Activated T-cell treated with anti-CD3 and anti-CD28 coated beads, Interleukin-2, amount 50 U/mL, for 4 hours (primary cell): ENCODE measurements around the gene VCPKMT. TPM values are rescaled to one million over a fixed set of nuclear protein-coding genes. Genes with fewer than 3 reads are reported as not detected.
"Not testable (repeated sequence)": the region's sequence is repeated elsewhere in the genome, so short reads cannot be mapped to it uniquely, and the experiment has no call there.

Experiments used
- ATAC-seq, 2 donors: fragments of 200-7000 bp; cut with Tn5 transposase; one replicate each; pipeline ENCODE4 v1.10.0; 2021
- DNase-seq: peaks from one replicate; pipeline ENCODE4 v3.0.0-alpha.2; 2020
- H3K27me3 Mint-ChIP-seq: one replicate; pipeline ENCODE4 v1.8.0; 2021; ENCODE audit warnings: low read depth, mixed read lengths
- H3K36me3 Mint-ChIP-seq: one replicate; pipeline ENCODE4 v1.8.0; 2022; ENCODE audit warnings: mixed read lengths; ENCODE audit not compliant: insufficient read depth
- H3K4me1 Mint-ChIP-seq: one replicate; pipeline ENCODE4 v1.8.0; 2021; ENCODE audit warnings: low read depth, mixed read lengths
- H3K4me3 Mint-ChIP-seq: one replicate; pipeline ENCODE4 v1.8.0; 2021; ENCODE audit warnings: mild to moderate bottlenecking, moderate library complexity, mixed read lengths
- H3K9me3 Mint-ChIP-seq: one replicate; pipeline ENCODE4 v1.8.0; 2021; ENCODE audit warnings: mixed read lengths
- total RNA-seq, 3 donors: library from RNA; stranded (reverse); gene quantifications; one replicate each; pipeline ENCODE4 v1.2.1, GENCODE V29; 2021

VCPKMT gene
- total RNA-seq, 3 donors from 2014 or later: 16.0 to 21.8 (median 19.4) TPM

DNA sequence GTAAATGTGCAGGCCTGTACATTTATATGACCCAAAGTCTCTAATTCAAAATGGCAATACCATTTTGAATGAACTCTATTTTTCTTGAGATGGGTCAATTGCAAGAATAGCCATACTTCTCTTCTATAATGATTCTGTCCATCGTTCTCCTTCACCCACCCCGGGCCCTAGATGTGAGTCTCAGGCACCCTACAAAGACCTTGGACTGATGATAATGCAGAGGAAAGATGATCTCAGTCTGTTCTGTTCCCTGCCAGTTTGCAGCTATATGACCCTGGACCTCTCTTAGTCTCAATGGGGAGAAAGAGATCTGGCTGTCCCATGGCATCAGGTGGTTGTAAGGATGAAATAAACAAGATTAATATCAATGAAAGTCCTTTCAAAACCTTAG is 30.1 kb downstream of the VCPKMT start:
- Mint-ChIP-seq H3K4me3 (peak overlapping the region; percentile 35), H3K36me3 (peaks cover 3% of the 10 kb centered on the region), H3K9me3 (no peaks in the 10 kb centered on the region), H3K4me1 (peaks cover 86% of the 10 kb centered on the region), H3K27me3 (no peaks in the 10 kb centered on the region)
- no peak for ATAC-seq
- DNase-seq: no peak

DNA sequence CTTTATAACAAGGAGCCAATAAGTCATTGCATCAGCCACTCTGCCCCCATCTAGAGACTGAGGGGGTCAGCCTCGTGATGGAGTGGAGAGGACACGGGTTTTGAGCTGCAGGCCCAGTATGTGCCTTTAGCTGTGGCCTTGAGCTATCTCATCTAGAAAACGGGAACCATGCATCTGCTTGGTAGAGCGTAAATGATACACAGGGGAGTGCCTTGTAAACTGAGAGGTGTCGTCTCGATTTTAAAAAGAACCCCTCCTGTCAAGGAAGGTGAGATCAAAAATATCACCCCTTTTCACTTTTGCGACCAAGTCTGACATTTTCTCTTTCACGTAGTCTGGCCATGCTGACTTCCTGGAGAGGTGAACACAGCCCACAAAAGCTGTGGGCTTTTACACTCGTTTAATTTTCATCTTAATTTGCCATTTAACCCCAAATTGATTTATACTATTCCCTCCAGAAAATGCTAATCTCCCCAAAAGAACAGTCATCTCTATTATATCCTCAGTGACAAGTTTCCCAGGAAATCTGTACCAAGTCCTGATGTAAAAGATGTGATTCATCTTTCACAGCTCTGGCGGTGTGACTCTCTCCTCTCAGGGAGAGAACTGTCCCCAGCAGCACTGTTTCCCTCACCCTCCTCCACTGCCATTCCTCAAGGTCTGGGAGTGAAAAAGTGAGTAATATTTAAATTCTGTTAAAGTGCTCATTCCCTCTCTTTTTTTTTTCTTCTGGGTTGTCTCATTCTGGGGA is 30.6 kb downstream of the VCPKMT start:
- Mint-ChIP-seq H3K36me3 (no peaks in the 10 kb centered on the region), H3K4me3 (peak overlapping the region; percentile 35), H3K27me3 (no peaks in the 10 kb centered on the region), H3K4me1 (peaks cover 88% of the 10 kb centered on the region), H3K9me3 (no peaks in the 10 kb centered on the region)
- DNase-seq: no peak
- peak; percentile 41 to 44 for ATAC-seq

DNA sequence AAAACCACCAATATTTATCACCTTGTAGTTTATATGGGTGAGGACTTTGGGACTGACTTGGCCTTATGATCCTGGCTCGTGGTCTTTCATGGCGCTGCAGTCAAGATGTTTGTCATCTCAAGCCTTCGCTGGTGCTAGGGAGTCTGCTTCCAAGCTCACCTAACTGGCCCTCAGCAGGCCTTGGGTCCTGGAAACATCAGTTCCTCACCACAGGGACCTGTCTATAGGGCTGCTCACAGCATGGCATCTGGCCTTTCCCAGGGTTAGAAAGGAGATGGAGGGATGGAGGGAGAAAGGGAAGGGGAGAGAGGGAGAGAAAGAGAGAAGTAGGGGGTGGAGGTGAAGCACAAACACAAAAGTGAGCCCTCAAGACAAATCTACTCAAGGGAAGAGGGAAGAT is 31.7 kb downstream of the VCPKMT start:
- Mint-ChIP-seq H3K9me3 (no peaks in the 10 kb centered on the region), H3K27me3 (no peaks in the 10 kb centered on the region), H3K4me3 (peak overlapping the region; percentile 14), H3K36me3 (no peaks in the 10 kb centered on the region), H3K4me1 (peaks cover 85% of the 10 kb centered on the region)
- DNase-seq: no peak
- ATAC-seq: no peak

- DNase-seq (peak; percentile 47), ATAC-seq (peak; percentile 74 to 76)
- H3K4me1 Mint-ChIP-seq: peaks cover 78% of the 10 kb centered on the region
- no peaks in the 10 kb centered on the region for H3K27me3 Mint-ChIP-seq
- H3K9me3 Mint-ChIP-seq: no peaks in the 10 kb centered on the region
- H3K36me3 Mint-ChIP-seq: no peaks in the 10 kb centered on the region
- peak overlapping the region; percentile 86 for H3K4me3 Mint-ChIP-seq
Observed at GRCh38 chr14:50083467-50084337, 32.7 kb downstream of the VCPKMT start.

GRCh38 chr14:50082784-50083466 is 33.4 kb downstream of the VCPKMT start:
- no peaks in the 10 kb centered on the region for H3K9me3 Mint-ChIP-seq
- peak overlapping the region; percentile 86 for H3K4me3 Mint-ChIP-seq
- no peaks in the 10 kb centered on the region for H3K36me3 Mint-ChIP-seq
- ATAC-seq (peak; percentile 78 to 80), DNase-seq (peak; percentile 77)
- peaks cover 76% of the 10 kb centered on the region for H3K4me1 Mint-ChIP-seq
- no peaks in the 10 kb centered on the region for H3K27me3 Mint-ChIP-seq

- Mint-ChIP-seq H3K4me1 (peaks cover 72% of the 10 kb centered on the region), H3K9me3 (no peaks in the 10 kb centered on the region), H3K36me3 (no peaks in the 10 kb centered on the region), H3K27me3 (no peaks in the 10 kb centered on the region), H3K4me3 (peak overlapping the region; percentile 86)
- ATAC-seq (peak; percentile 11), DNase-seq (peak; percentile 38)
Observed at GRCh38 chr14:50082308-50082742, 34.0 kb downstream of the VCPKMT start.

GRCh38 chr14:50079103-50079502 is 37.3 kb downstream of the VCPKMT start:
- not testable (repeated sequence) for H3K27me3 Mint-ChIP-seq, DNase-seq
- H3K4me1 Mint-ChIP-seq: peaks cover 56% of the 10 kb centered on the region

GRCh38 chr14:50073663-50074062 is 42.7 kb downstream of the VCPKMT start:
- H3K27me3 Mint-ChIP-seq, H3K4me3 Mint-ChIP-seq, DNase-seq, ATAC-seq, H3K9me3 Mint-ChIP-seq: not testable (repeated sequence)
- H3K4me1 Mint-ChIP-seq: peaks cover 48% of the 10 kb centered on the region
- H3K36me3 Mint-ChIP-seq: peaks cover 11% of the 10 kb centered on the region

More at GRCh38 chr14:50079103-50079502, 37.3 kb downstream of the VCPKMT start:
- H3K9me3 Mint-ChIP-seq, H3K36me3 Mint-ChIP-seq, H3K4me3 Mint-ChIP-seq, ATAC-seq: not testable (repeated sequence)

- ATAC-seq (no peak), DNase-seq (no peak)
- Mint-ChIP-seq H3K9me3 (no peaks in the 10 kb centered on the region), H3K4me1 (peaks cover 50% of the 10 kb centered on the region), H3K36me3 (peaks cover 15% of the 10 kb centered on the region), H3K27me3 (no peaks in the 10 kb centered on the region), H3K4me3 (no peak overlapping the region)
Observed at GRCh38 chr14:50072395-50072794, 44.0 kb downstream of the VCPKMT start.

DNA sequence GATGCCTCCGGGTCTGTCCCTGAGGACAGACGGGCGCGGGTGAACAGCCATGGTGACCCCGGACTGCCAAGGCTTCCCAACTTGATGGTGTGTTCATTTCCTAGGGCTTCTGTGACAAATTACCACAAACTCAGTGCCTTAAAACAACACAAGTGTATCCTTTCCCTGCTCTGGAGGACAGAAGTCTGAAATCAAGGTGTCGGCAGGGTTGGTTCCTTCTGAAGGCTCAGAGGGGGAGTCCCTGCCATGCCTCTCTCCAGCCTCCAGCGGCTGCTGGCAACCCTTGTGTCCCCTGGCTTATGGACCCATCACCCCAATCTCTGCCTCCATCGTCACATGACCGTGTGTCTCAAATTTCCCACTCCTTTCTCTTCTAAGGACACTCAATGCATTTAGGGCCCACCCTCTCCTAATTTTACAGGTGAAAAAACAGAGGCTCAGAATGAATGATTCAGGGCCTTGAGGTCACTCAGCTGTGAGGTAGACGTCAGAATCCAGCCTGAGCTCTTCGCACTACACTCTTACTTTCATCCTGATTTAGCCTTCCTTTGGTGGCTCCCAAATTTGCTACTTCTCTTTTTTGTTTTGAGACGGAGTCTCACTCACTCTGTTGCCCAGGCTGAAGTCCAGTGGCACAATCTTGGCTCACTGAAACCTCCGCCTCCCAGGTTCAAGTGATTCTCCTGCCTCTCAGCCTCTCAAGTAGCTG is 45.4 kb downstream of the VCPKMT start:
- peaks cover 52% of the 10 kb centered on the region for H3K4me1 Mint-ChIP-seq
- H3K9me3 Mint-ChIP-seq: no peaks in the 10 kb centered on the region
- no peak for ATAC-seq
- no peak overlapping the region for H3K4me3 Mint-ChIP-seq
- no peaks in the 10 kb centered on the region for H3K27me3 Mint-ChIP-seq
- DNase-seq: no peak
- H3K36me3 Mint-ChIP-seq: peaks cover 19% of the 10 kb centered on the region

DNA sequence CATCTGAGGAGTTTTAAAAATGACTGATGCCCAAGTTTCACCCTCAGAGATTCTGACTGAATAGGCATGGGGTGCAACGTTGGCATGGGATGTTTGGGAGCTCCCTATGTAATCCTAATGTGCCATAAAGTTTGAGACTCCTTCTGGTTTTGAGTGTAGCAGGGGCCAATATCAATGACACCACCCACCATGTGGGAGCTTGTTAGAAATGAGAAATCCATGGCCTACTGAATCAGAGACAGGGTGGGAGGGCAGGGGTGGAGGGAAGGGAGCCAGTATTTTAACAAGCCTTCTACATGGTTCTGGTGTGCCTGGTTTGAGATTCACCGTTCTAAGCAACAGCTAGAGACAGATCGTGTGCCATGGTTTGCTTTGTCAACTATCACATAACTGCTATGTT is 46.1 kb downstream of the VCPKMT start:
- H3K4me1 Mint-ChIP-seq: peaks cover 57% of the 10 kb centered on the region
- no peaks in the 10 kb centered on the region for H3K27me3 Mint-ChIP-seq
- DNase-seq (no peak), ATAC-seq (peak; percentile 54 to 69)
- no peak overlapping the region for H3K4me3 Mint-ChIP-seq
- H3K9me3 Mint-ChIP-seq: no peaks in the 10 kb centered on the region
- peaks cover 19% of the 10 kb centered on the region for H3K36me3 Mint-ChIP-seq

- Mint-ChIP-seq H3K4me1 (peaks cover 62% of the 10 kb centered on the region), H3K36me3 (peaks cover 15% of the 10 kb centered on the region), H3K4me3 (no peak overlapping the region), H3K9me3 (no peaks in the 10 kb centered on the region), H3K27me3 (no peaks in the 10 kb centered on the region)
- ATAC-seq (no peak), DNase-seq (no peak)
Observed at GRCh38 chr14:50069325-50069724, 47.0 kb downstream of the VCPKMT start.

- DNase-seq (no peak), ATAC-seq (no peak)
- no peak overlapping the region for H3K4me3 Mint-ChIP-seq
- H3K36me3 Mint-ChIP-seq: peaks cover 15% of the 10 kb centered on the region
- H3K27me3 Mint-ChIP-seq: no peaks in the 10 kb centered on the region
- no peaks in the 10 kb centered on the region for H3K9me3 Mint-ChIP-seq
- peaks cover 71% of the 10 kb centered on the region for H3K4me1 Mint-ChIP-seq
Observed at GRCh38 chr14:50068496-50068895, 47.9 kb downstream of the VCPKMT start.
